SK-N-SH (cell line): ENCODE results near the gene ADIPOR2.
"Not testable (repeated sequence)": the region's sequence is repeated elsewhere in the genome, so short reads cannot be mapped to it uniquely, and the experiment has no call there.

ENCODE experiments used
- FOXJ3 ChIP-seq: sonication (generic); formaldehyde crosslinking; IDR thresholded peaks from 2 replicates; pipeline ENCODE4 v1.5.1; 2020; ENCODE audit warnings: mild to moderate bottlenecking, missing genetic modification reagents
- GATA2 ChIP-seq: sonication (generic); formaldehyde crosslinking; IDR thresholded peaks from 2 replicates; pipeline ENCODE4 v1.5.0; 2020; ENCODE audit warnings: mild to moderate bottlenecking, missing genetic modification reagents
- NRF1 ChIP-seq: IDR thresholded peaks from 2 replicates; pipeline ENCODE4 v1.6.1; 2012; ENCODE audit warnings: low read depth, mild to moderate bottlenecking, low read length
- POLR2AphosphoS5 ChIP-seq: IDR thresholded peaks from 2 replicates; pipeline ENCODE4 v1.6.1; 2012; ENCODE audit warnings: low read depth, low read length
- RFX5 ChIP-seq: IDR thresholded peaks from 2 replicates; pipeline ENCODE4 v1.6.1; 2012; ENCODE audit warnings: mild to moderate bottlenecking, improper control_type of control experiment, low read length
- SIN3A ChIP-seq: IDR thresholded peaks from 2 replicates; pipeline ENCODE4 v1.6.1; 2012; ENCODE audit warnings: low read depth, mild to moderate bottlenecking, low read length, moderate library complexity, borderline replicate concordance
- SMC3 ChIP-seq: IDR thresholded peaks from 2 replicates; pipeline ENCODE4 v1.6.1; 2012; ENCODE audit warnings: low read depth, low read length, improper control_type of control experiment
- TAF1 ChIP-seq: IDR thresholded peaks from 2 replicates; pipeline ENCODE4 v1.6.1; 2012; ENCODE audit warnings: low read depth, mild to moderate bottlenecking, low read length, moderate library complexity, borderline replicate concordance
- TEAD4 ChIP-seq: IDR thresholded peaks from 2 replicates; pipeline ENCODE4 v1.4.0; 2012; ENCODE audit warnings: mild to moderate bottlenecking, borderline replicate concordance; ENCODE audit not compliant: insufficient read depth
- YY1 ChIP-seq: IDR thresholded peaks from 2 replicates; pipeline ENCODE4 v1.4.0; 2012; ENCODE audit warnings: low read depth, mild to moderate bottlenecking
- TF ChIP-seq, protein P1 (sequence below): fragments of 200-600 bp; sonication (generic); IDR thresholded peaks from 2 replicates; pipeline ENCODE4 v1.6.1; 2017; ENCODE audit warnings: antibody characterized with exemption, mild to moderate bottlenecking, moderate library complexity
- TF ChIP-seq, protein P2 (sequence below): IDR thresholded peaks from 2 replicates; pipeline ENCODE4 v1.4.0; 2012; ENCODE audit warnings: low read depth, borderline replicate concordance

DNA sequence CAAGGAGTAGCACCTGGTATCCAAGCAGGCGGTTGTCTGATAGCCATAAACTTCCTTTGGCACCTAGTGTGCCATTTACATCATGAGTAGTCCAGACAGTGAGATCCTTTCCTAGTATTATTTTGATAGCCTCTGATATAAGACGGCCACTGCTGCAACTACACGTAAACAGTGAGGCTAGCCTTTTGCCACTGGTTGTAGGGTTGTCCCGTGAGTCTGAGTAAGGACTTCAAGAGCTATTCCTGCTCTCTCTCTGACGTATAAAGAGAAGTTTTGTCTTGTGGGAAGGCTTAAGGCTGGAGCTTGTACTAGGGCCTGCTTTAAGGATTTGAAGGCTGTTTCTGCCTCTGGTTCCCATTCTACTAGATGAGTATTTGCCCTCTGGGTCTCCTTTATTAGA, 21.4 kb downstream of the ADIPOR2 start:
- TF ChIP-seq SIN3A; TAF1; FOXJ3 (CRISPR knock-in tag); SMC3; YY1; POLR2AphosphoS5; RFX5; TEAD4; GATA2; NRF1: not testable (repeated sequence)
- TF ChIP-seq, protein P1, sequence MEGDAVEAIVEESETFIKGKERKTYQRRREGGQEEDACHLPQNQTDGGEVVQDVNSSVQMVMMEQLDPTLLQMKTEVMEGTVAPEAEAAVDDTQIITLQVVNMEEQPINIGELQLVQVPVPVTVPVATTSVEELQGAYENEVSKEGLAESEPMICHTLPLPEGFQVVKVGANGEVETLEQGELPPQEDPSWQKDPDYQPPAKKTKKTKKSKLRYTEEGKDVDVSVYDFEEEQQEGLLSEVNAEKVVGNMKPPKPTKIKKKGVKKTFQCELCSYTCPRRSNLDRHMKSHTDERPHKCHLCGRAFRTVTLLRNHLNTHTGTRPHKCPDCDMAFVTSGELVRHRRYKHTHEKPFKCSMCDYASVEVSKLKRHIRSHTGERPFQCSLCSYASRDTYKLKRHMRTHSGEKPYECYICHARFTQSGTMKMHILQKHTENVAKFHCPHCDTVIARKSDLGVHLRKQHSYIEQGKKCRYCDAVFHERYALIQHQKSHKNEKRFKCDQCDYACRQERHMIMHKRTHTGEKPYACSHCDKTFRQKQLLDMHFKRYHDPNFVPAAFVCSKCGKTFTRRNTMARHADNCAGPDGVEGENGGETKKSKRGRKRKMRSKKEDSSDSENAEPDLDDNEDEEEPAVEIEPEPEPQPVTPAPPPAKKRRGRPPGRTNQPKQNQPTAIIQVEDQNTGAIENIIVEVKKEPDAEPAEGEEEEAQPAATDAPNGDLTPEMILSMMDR = not testable (repeated sequence)
- TF ChIP-seq, protein P2, sequence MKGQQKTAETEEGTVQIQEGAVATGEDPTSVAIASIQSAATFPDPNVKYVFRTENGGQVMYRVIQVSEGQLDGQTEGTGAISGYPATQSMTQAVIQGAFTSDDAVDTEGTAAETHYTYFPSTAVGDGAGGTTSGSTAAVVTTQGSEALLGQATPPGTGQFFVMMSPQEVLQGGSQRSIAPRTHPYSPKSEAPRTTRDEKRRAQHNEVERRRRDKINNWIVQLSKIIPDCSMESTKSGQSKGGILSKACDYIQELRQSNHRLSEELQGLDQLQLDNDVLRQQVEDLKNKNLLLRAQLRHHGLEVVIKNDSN = not testable (repeated sequence)
